GM21381 (cell line): ENCODE data around the gene SNX1.
"Not testable (repeated sequence)": the region's sequence is repeated elsewhere in the genome, so short reads cannot be mapped to it uniquely, and the experiment has no call there.

ENCODE experiments used
- ATAC-seq: cut with Tn5 transposase; IDR thresholded peaks from one replicate; pipeline ENCODE4 v1.9.1; 2021; ENCODE audit warnings: mild to moderate bottlenecking, moderate library complexity; ENCODE audit not compliant: unreplicated experiment

Gene SNX1

GRCh38 chr15:64112073-64112772 is 16.4 kb downstream of the SNX1 start:
- ATAC-seq, result no peak

GRCh38 chr15:64112904-64113303 is 17.1 kb downstream of the SNX1 start:
- no peak for ATAC-seq

- no peak for ATAC-seq
Measured at GRCh38 chr15:64117759-64118487, 22.1 kb downstream of the SNX1 start.

- ATAC-seq, result not testable (repeated sequence)
Measured at GRCh38 chr15:64120322-64120721, 24.5 kb downstream of the SNX1 start.

- ATAC-seq, result no peak
Measured at GRCh38 chr15:64121614-64122013, 25.8 kb downstream of the SNX1 start.

GRCh38 chr15:64122444-64122843 is 26.7 kb downstream of the SNX1 start:
- no peak for ATAC-seq

- ATAC-seq, result no peak
Measured at GRCh38 chr15:64122936-64123351, 27.2 kb downstream of the SNX1 start.

- no peak for ATAC-seq
Measured at GRCh38 chr15:64125978-64126377, 30.2 kb downstream of the SNX1 start.

- no peak for ATAC-seq
Measured at GRCh38 chr15:64127521-64128270, 31.9 kb downstream of the SNX1 start.

- no peak for ATAC-seq
Measured at GRCh38 chr15:64130159-64130558, 34.4 kb downstream of the SNX1 start.

GRCh38 chr15:64131547-64131946 is 35.8 kb downstream of the SNX1 start:
- ATAC-seq, result no peak

GRCh38 chr15:64132217-64132616 is 36.4 kb downstream of the SNX1 start:
- ATAC-seq, result no peak

- ATAC-seq, result no peak
Measured at GRCh38 chr15:64133623-64134344, 38.0 kb downstream of the SNX1 start.

GRCh38 chr15:64134345-64134829 is 38.6 kb downstream of the SNX1 start:
- no peak for ATAC-seq

- ATAC-seq, result no peak
Measured at GRCh38 chr15:64136347-64136746, 40.6 kb downstream of the SNX1 start.

GRCh38 chr15:64137226-64137833 is 41.5 kb downstream of the SNX1 start:
- ATAC-seq, result no peak

- ATAC-seq, result no peak
Measured at GRCh38 chr15:64138331-64138941, 42.7 kb downstream of the SNX1 start.

- no peak for ATAC-seq
Measured at GRCh38 chr15:64141798-64142512, 46.2 kb downstream of the SNX1 start.

GRCh38 chr15:64143276-64143675 is 47.5 kb downstream of the SNX1 start:
- no peak for ATAC-seq
